Measurements from ENCODE around the gene PPM1H. TPM values are rescaled to one million over a fixed set of nuclear protein-coding genes. Genes with fewer than 3 reads are reported as not detected.

The PPM1H gene, protein sequence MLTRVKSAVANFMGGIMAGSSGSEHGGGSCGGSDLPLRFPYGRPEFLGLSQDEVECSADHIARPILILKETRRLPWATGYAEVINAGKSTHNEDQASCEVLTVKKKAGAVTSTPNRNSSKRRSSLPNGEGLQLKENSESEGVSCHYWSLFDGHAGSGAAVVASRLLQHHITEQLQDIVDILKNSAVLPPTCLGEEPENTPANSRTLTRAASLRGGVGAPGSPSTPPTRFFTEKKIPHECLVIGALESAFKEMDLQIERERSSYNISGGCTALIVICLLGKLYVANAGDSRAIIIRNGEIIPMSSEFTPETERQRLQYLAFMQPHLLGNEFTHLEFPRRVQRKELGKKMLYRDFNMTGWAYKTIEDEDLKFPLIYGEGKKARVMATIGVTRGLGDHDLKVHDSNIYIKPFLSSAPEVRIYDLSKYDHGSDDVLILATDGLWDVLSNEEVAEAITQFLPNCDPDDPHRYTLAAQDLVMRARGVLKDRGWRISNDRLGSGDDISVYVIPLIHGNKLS
- total RNA-seq (under 1 TPM; 0.18 to 0.82 (median 0.42) TPM), total RNA-seq (0 to 5.8 (median 0.42) reads per million in 29 experiments)
- 0.26 TPM for total RNA-seq (2013)

DNA sequence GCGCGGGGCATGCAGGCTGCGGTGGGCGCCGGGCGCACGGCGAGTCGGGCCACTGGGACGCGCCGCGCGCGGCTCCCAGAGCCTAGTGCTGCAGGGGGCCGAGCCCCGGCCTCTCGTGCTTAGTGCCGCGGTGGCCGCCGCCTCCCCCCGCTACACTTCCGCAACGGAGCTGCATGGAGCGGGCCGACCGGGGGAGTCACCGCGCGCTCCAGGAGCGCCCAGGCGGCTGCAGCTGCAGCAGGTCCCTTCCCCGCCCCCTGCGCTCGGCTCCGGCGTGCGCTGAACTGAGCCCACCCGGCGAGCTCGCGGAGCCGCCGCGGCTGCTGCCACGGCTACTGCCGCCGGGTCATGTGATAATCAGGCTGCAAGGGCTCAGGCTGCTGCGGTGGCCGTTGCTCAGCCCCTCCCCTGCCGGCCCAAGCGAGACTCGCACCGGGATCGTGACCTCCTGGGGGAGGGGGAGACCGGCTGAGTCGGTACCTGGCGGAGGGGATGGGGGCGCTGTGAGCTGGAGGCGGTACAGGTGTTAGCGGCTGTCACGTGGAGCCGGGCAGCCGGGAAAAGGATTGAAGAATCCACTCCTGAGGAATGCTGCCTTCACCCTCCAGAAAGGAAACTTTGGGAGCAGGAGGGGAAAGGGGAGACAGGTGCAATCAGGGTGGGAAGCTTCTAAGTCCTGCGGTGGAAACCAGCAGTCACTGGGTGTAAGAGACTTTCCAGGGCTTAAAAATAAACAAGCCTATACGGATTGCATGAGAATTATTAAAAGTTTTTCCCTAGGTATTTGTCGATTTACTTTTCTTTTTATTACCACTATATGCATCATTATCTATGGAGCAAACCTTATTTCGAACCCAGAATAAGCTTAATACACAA is at the start of gene PPM1H:
TSS of gene PPM1H (minus strand) at position 352 of the 876 bp plus-strand sequence. CDS start 414 bp downstream, outside the sequence.
- Mint-ChIP-seq H3K4me1 (peaks cover 6 to 15% (median 11%) of the 10 kb centered on the region in 3 donors), H3K9me3 (no peaks in the 10 kb centered on the region), H3K4me3 (peak within 1 kb of the TSS; percentile 75 to 83 (median 77)), H3K27ac (no peak within 1 kb of the TSS), H3K36me3 (no peaks in the 10 kb centered on the region), H3K27me3 (peaks cover 23 to 36% of the 10 kb centered on the region in 2 donors)
- Histone ChIP-seq H3K9me3 (no peaks in the 10 kb centered on the region), H3K27ac (ENCODE audit: low read length) (no peak within 1 kb of the TSS), H3K27me3 (replicated peaks in 1 of 2; ENCODE audit: control insufficient read depth in 2 of 2, extremely low read depth in 1 of 2, insufficient read depth in 2 of 2, low read length in 1 of 2) (peaks cover 0 to 30% of the 10 kb centered on the region in 2 experiments), H3K4me1 (ENCODE audit: control insufficient read depth in 1 of 2, extremely low read depth in 1 of 2, insufficient read depth in 2 of 2, low read length in 2 of 2) (peaks cover 6 to 17% of the 10 kb centered on the region in 2 experiments), H3K36me3 (ENCODE audit: control insufficient read depth in 2 of 2, extremely low read depth in 1 of 2, insufficient read depth in 1 of 2, low read length in 1 of 2) (no peaks in the 10 kb centered on the region), H3K4me3 (ENCODE audit: control insufficient read depth in 1 of 2, extremely low read depth in 1 of 2, low read length in 1 of 2) (peak within 1 kb of the TSS; percentile 30 to 84)
- WGBS (ENCODE audit: insufficient coverage) = under 1% methylated on average over 64 of the region's 69 CpGs
- CTCF ChIA-PET = no interaction called here
- ATAC-seq (replicated peaks in 1 of 4) (peak; percentile 63 to 74 (median 69)), DNase-seq (peak in 17 of 35 experiments; percentile 0 to 35 (median 9))
- POLR2A ChIA-PET = no interaction called here

- Mint-ChIP-seq H3K9me3 (no peaks in the 10 kb centered on the region), H3K36me3 (no peaks in the 10 kb centered on the region), H3K4me1 (no peaks in the 10 kb centered on the region), H3K27ac (no peak overlapping the region), H3K4me3 (no peak overlapping the region), H3K27me3 (no peaks in the 10 kb centered on the region)
- Histone ChIP-seq H3K4me3 (ENCODE audit: control insufficient read depth in 1 of 2, extremely low read depth in 1 of 2, low read length in 1 of 2) (no peak overlapping the region), H3K36me3 (ENCODE audit: control insufficient read depth in 2 of 2, extremely low read depth in 1 of 2, insufficient read depth in 1 of 2, low read length in 1 of 2) (no peaks in the 10 kb centered on the region), H3K9me3 (no peaks in the 10 kb centered on the region), H3K27me3 (replicated peaks in 1 of 2; ENCODE audit: control insufficient read depth in 2 of 2, extremely low read depth in 1 of 2, insufficient read depth in 2 of 2, low read length in 1 of 2) (no peaks in the 10 kb centered on the region), H3K27ac (ENCODE audit: low read length) (no peak overlapping the region), H3K4me1 (ENCODE audit: control insufficient read depth in 1 of 2, extremely low read depth in 1 of 2, insufficient read depth in 2 of 2, low read length in 2 of 2) (no peaks in the 10 kb centered on the region)
- ATAC-seq (replicated peaks in 1 of 4) (no peak), DNase-seq (no peak)
- no CpG with 5 or more reads among the region's 4 CpGs for WGBS (ENCODE audit: insufficient coverage)
- POLR2A ChIA-PET = no interaction called here
- CTCF ChIA-PET = interaction anchor here in 1 of 2 donors (0.7 kb wide), 1 partner anchor 30 kb away, joined by 3 read pairs; no protein-coding TSS in a partner anchor
These were observed 48.6 kb upstream of the PPM1H start for GRCh38 chr12:62983594-62983993.

- no peaks in the 10 kb centered on the region for H3K36me3 Mint-ChIP-seq
- Histone ChIP-seq H3K27me3 (replicated peaks in 1 of 2; ENCODE audit: control insufficient read depth in 2 of 2, extremely low read depth in 1 of 2, insufficient read depth in 2 of 2, low read length in 1 of 2) (no peaks in the 10 kb centered on the region), H3K4me1 (ENCODE audit: control insufficient read depth in 1 of 2, extremely low read depth in 1 of 2, insufficient read depth in 2 of 2, low read length in 2 of 2) (no peaks in the 10 kb centered on the region), H3K27ac (ENCODE audit: low read length) (no peak overlapping the region), H3K36me3 (ENCODE audit: control insufficient read depth in 2 of 2, extremely low read depth in 1 of 2, insufficient read depth in 1 of 2, low read length in 1 of 2) (no peaks in the 10 kb centered on the region), H3K4me3 (ENCODE audit: control insufficient read depth in 1 of 2, extremely low read depth in 1 of 2, low read length in 1 of 2) (no peak overlapping the region), H3K9me3 (no peaks in the 10 kb centered on the region)
- no peaks in the 10 kb centered on the region for H3K27me3 Mint-ChIP-seq
- ChIA-PET POLR2A (no interaction called here), CTCF (no interaction called here)
- H3K27ac Mint-ChIP-seq = no peak overlapping the region
- H3K4me1 Mint-ChIP-seq = no peaks in the 10 kb centered on the region
- no peak for DNase-seq
- H3K9me3 Mint-ChIP-seq = no peaks in the 10 kb centered on the region
- no peak for ATAC-seq (replicated peaks in 1 of 4)
- H3K4me3 Mint-ChIP-seq = no peak overlapping the region
These were observed 43.8 kb upstream of the PPM1H start for GRCh38 chr12:62978768-62979167.

- no peaks in the 10 kb centered on the region for H3K36me3 Mint-ChIP-seq
- no peak overlapping the region for H3K4me3 ChIP-seq (ENCODE audit: control insufficient read depth in 1 of 2, extremely low read depth in 1 of 2, low read length in 1 of 2)
- CTCF ChIA-PET = no interaction called here
- no peaks in the 10 kb centered on the region for H3K27me3 ChIP-seq (replicated peaks in 1 of 2; ENCODE audit: control insufficient read depth in 2 of 2, extremely low read depth in 1 of 2, insufficient read depth in 2 of 2, low read length in 1 of 2)
- no peaks in the 10 kb centered on the region for H3K9me3 ChIP-seq
- no peaks in the 10 kb centered on the region for H3K27me3 Mint-ChIP-seq
- no peaks in the 10 kb centered on the region for H3K36me3 ChIP-seq (ENCODE audit: control insufficient read depth in 2 of 2, extremely low read depth in 1 of 2, insufficient read depth in 1 of 2, low read length in 1 of 2)
- H3K4me3 Mint-ChIP-seq = no peak overlapping the region
- no CpG with 5 or more reads among the region's 1 CpG for WGBS (ENCODE audit: insufficient coverage)
- POLR2A ChIA-PET = no interaction called here
- H3K4me1 Mint-ChIP-seq = no peaks in the 10 kb centered on the region
- H3K27ac Mint-ChIP-seq = no peak overlapping the region
- no peaks in the 10 kb centered on the region for H3K9me3 Mint-ChIP-seq
- H3K27ac ChIP-seq (ENCODE audit: low read length) = no peak overlapping the region
- no peak for DNase-seq
- H3K4me1 ChIP-seq (ENCODE audit: control insufficient read depth in 1 of 2, extremely low read depth in 1 of 2, insufficient read depth in 2 of 2, low read length in 2 of 2) = no peaks in the 10 kb centered on the region
- no peak for ATAC-seq (replicated peaks in 1 of 4)
These were observed 42.9 kb upstream of the PPM1H start for GRCh38 chr12:62977883-62978282.

- no peak overlapping the region for H3K4me3 ChIP-seq (ENCODE audit: control insufficient read depth in 1 of 2, extremely low read depth in 1 of 2, low read length in 1 of 2)
- no peaks in the 10 kb centered on the region for H3K9me3 Mint-ChIP-seq
- no peak for ATAC-seq (replicated peaks in 1 of 4)
- no peaks in the 10 kb centered on the region for H3K27me3 Mint-ChIP-seq
- H3K27ac Mint-ChIP-seq = no peak overlapping the region
- ChIA-PET POLR2A (no interaction called here), CTCF (no interaction called here)
- no peaks in the 10 kb centered on the region for H3K4me1 ChIP-seq (ENCODE audit: control insufficient read depth in 1 of 2, extremely low read depth in 1 of 2, insufficient read depth in 2 of 2, low read length in 2 of 2)
- no peaks in the 10 kb centered on the region for H3K4me1 Mint-ChIP-seq
- no peaks in the 10 kb centered on the region for H3K36me3 ChIP-seq (ENCODE audit: control insufficient read depth in 2 of 2, extremely low read depth in 1 of 2, insufficient read depth in 1 of 2, low read length in 1 of 2)
- 97% methylated on average over 4 of the region's 5 CpGs for WGBS (ENCODE audit: insufficient coverage)
- no peak for DNase-seq
- no peak overlapping the region for H3K4me3 Mint-ChIP-seq
- no peaks in the 10 kb centered on the region for H3K27me3 ChIP-seq (replicated peaks in 1 of 2; ENCODE audit: control insufficient read depth in 2 of 2, extremely low read depth in 1 of 2, insufficient read depth in 2 of 2, low read length in 1 of 2)
- H3K36me3 Mint-ChIP-seq = no peaks in the 10 kb centered on the region
- no peaks in the 10 kb centered on the region for H3K9me3 ChIP-seq
- no peak overlapping the region for H3K27ac ChIP-seq (ENCODE audit: low read length)
These were observed 42.5 kb upstream of the PPM1H start for GRCh38 chr12:62977418-62977817.

- ATAC-seq (replicated peaks in 1 of 4) (no peak), DNase-seq (no peak)
- no peaks in the 10 kb centered on the region for H3K9me3 ChIP-seq
- Mint-ChIP-seq H3K36me3 (no peaks in the 10 kb centered on the region), H3K9me3 (no peaks in the 10 kb centered on the region), H3K4me1 (no peaks in the 10 kb centered on the region), H3K27ac (no peak overlapping the region), H3K27me3 (no peaks in the 10 kb centered on the region), H3K4me3 (no peak overlapping the region)
- no peaks in the 10 kb centered on the region for H3K36me3 ChIP-seq (ENCODE audit: control insufficient read depth in 2 of 2, extremely low read depth in 1 of 2, insufficient read depth in 1 of 2, low read length in 1 of 2)
- ChIA-PET POLR2A (no interaction called here), CTCF (no interaction called here)
- H3K4me3 ChIP-seq (ENCODE audit: control insufficient read depth in 1 of 2, extremely low read depth in 1 of 2, low read length in 1 of 2) = no peak overlapping the region
- WGBS (ENCODE audit: insufficient coverage) = 90% methylated on average over 2 of the region's 4 CpGs
- H3K27me3 ChIP-seq (replicated peaks in 1 of 2; ENCODE audit: control insufficient read depth in 2 of 2, extremely low read depth in 1 of 2, insufficient read depth in 2 of 2, low read length in 1 of 2) = no peaks in the 10 kb centered on the region
- no peaks in the 10 kb centered on the region for H3K4me1 ChIP-seq (ENCODE audit: control insufficient read depth in 1 of 2, extremely low read depth in 1 of 2, insufficient read depth in 2 of 2, low read length in 2 of 2)
- no peak overlapping the region for H3K27ac ChIP-seq (ENCODE audit: low read length)
These were observed 41.2 kb upstream of the PPM1H start for GRCh38 chr12:62976110-62976662.
